HFFc6 (cell line): Measurements from ENCODE around the gene MVD. TPM values are rescaled to one million over a fixed set of nuclear protein-coding genes. Genes with fewer than 3 reads are reported as not detected.

Experiments
- DNase-seq: peaks from one replicate; pipeline ENCODE4 v3.0.0-alpha.2; 2018
- H3K27ac Mint-ChIP-seq: 2 replicates; pipeline ENCODE4 v1.8.0; 2020; ENCODE audit warnings: mild to moderate bottlenecking, mixed read lengths
- H3K27me3 Mint-ChIP-seq: 2 replicates; pipeline ENCODE4 v1.8.0; 2021; ENCODE audit warnings: mild to moderate bottlenecking, moderate library complexity, mixed read lengths; ENCODE audit not compliant: insufficient read depth
- H3K36me3 Mint-ChIP-seq: 2 replicates; pipeline ENCODE4 v1.8.0; 2021; ENCODE audit warnings: low read depth, mixed read lengths
- H3K4me1 Mint-ChIP-seq: 2 replicates; pipeline ENCODE4 v1.8.0; 2020; ENCODE audit warnings: low read depth, mixed read lengths
- H3K4me3 Mint-ChIP-seq: 2 replicates; pipeline ENCODE4 v1.8.0; 2020; ENCODE audit warnings: mild to moderate bottlenecking, moderate library complexity, mixed read lengths
- H3K9me3 Mint-ChIP-seq: 2 replicates; pipeline ENCODE4 v1.8.0; 2020; ENCODE audit warnings: mild to moderate bottlenecking, mixed read lengths
- CTCF ChIP-seq: fragments of 200-600 bp; sonication (generic); IDR thresholded peaks from 2 replicates; pipeline ENCODE4 v1.5.0; 2021; ENCODE audit warnings: antibody characterized with exemption, mild to moderate bottlenecking
- total RNA-seq, 6 experiments: library from RNA; stranded (reverse); fragmentation: NEBNext Ultra II Directional; extraction: Animal tissue kit (Norgen Biotek cat#: 25700); gene quantifications; 2 replicates in 1 of 6; 3 replicates in 5 of 6; pipeline ENCODE4 v1.2.3, GENCODE V29; 2021

MVD gene
- total RNA-seq, 6 experiments from 2014 or later: 21.1 to 28.0 (median 24.0) TPM

DNA sequence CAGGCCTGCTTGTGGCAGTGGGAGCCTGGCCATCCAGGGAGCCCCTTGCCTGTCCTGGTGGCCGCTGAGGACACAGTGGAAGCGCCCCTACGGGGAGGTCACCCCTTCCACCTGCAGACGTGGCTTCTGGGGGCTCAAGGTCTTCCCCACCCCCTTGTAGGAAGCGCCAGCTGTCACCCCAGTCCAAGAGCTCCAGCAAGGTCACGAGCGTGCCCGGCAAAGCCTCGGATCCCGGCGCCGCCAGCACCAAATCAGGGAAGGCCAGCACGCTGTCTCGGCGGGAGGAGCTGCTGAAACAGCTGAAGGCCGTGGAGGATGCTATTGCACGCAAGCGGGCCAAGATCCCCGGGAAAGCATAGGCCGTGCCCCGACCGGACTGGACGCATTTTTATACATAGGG is 31.9 kb downstream of the MVD start:
- H3K27ac Mint-ChIP-seq: no peak overlapping the region
- no peaks in the 10 kb centered on the region for H3K9me3 Mint-ChIP-seq
- DNase-seq: no peak
- no peak overlapping the region for H3K4me3 Mint-ChIP-seq
- no peaks in the 10 kb centered on the region; the same call in 1 of the 2 replicates for H3K36me3 Mint-ChIP-seq
- H3K27me3 Mint-ChIP-seq: no peaks in the 10 kb centered on the region; the same call in none of the 2 replicates
- no peak for TF ChIP-seq CTCF
- peaks cover 6% of the 10 kb centered on the region; the same call in 1 of the 2 replicates for H3K4me1 Mint-ChIP-seq

DNA sequence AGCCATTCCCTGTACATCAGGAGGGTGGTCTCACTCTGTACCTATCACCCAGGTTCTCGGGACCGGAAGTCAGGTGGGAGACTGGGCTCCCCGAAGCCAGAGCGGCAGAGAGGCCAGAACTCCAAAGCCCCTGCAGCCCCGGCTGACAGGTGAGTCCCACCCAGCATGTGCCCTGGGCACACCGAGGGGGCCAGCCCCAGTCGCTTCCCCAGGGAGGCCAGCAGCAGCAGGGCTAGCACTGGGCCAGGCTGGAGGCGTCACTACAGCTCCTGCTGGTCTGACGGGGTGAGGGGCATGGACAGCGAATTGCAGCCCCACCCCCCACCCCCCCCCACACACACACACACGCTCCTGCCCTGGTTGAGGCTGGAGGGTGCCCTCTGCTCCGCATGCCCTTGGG is 32.5 kb downstream of the MVD start:
- Mint-ChIP-seq H3K27me3 (no peaks in the 10 kb centered on the region; the same call in none of the 2 replicates), H3K4me1 (peaks cover 6% of the 10 kb centered on the region; the same call in 1 of the 2 replicates), H3K9me3 (no peaks in the 10 kb centered on the region), H3K4me3 (no peak overlapping the region), H3K36me3 (no peaks in the 10 kb centered on the region; the same call in 1 of the 2 replicates), H3K27ac (no peak overlapping the region)
- no peak for TF ChIP-seq CTCF
- no peak for DNase-seq

DNA sequence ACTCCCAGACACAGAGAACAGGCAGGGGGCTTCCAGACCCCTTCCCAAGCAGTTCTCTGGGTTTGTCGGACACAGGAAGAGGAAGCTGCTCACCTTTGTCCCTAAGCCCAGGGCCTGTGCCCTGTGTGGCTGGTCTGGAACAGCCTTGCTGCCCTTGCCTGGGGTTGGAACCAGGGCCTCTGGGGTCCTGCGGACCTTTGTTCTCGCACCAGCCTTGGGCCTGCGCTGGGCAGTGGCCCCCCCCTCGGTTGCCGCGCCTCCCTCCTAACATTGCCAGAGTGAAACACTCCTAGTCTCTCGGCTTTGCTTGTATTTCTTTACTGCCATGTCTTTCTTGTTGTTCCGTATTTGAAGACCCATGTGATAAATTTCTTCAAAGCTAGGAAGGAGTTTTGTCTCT is 33.1 kb downstream of the MVD start:
- H3K4me1 Mint-ChIP-seq: no peaks in the 10 kb centered on the region
- H3K36me3 Mint-ChIP-seq: no peaks in the 10 kb centered on the region; the same call in 1 of the 2 replicates
- H3K4me3 Mint-ChIP-seq: no peak overlapping the region
- H3K27me3 Mint-ChIP-seq: no peaks in the 10 kb centered on the region; the same call in none of the 2 replicates
- DNase-seq: no peak
- no peak overlapping the region for H3K27ac Mint-ChIP-seq
- no peak for TF ChIP-seq CTCF
- no peaks in the 10 kb centered on the region for H3K9me3 Mint-ChIP-seq

- H3K27ac Mint-ChIP-seq: no peak overlapping the region
Observed at GRCh38 chr16:88628512-88628974, 34.3 kb downstream of the MVD start.

GRCh38 chr16:88627531-88628411 is 35.1 kb downstream of the MVD start:
- no peak for DNase-seq
- no peaks in the 10 kb centered on the region; the same call in none of the 2 replicates for H3K27me3 Mint-ChIP-seq

More at GRCh38 chr16:88628512-88628974, 34.3 kb downstream of the MVD start:
- DNase-seq: no peak
- no peaks in the 10 kb centered on the region for H3K4me1 Mint-ChIP-seq
- no peaks in the 10 kb centered on the region; the same call in none of the 2 replicates for H3K27me3 Mint-ChIP-seq
- TF ChIP-seq CTCF: peak; percentile 61
- H3K4me3 Mint-ChIP-seq: no peak overlapping the region
- no peaks in the 10 kb centered on the region for H3K9me3 Mint-ChIP-seq
- H3K36me3 Mint-ChIP-seq: no peaks in the 10 kb centered on the region; the same call in 1 of the 2 replicates

More at GRCh38 chr16:88627531-88628411, 35.1 kb downstream of the MVD start:
- no peaks in the 10 kb centered on the region for H3K9me3 Mint-ChIP-seq
- no peaks in the 10 kb centered on the region; the same call in 1 of the 2 replicates for H3K36me3 Mint-ChIP-seq
- no peak overlapping the region for H3K4me3 Mint-ChIP-seq
- TF ChIP-seq CTCF: 0 out of 2 replicates have a peak, but pooled peaks have one; percentile 11
- H3K27ac Mint-ChIP-seq: no peak overlapping the region
- no peaks in the 10 kb centered on the region for H3K4me1 Mint-ChIP-seq
